DMS53 (cell line): ENCODE data around the gene AMD1.
"Not testable (repeated sequence)": the region's sequence is repeated elsewhere in the genome, so short reads cannot be mapped to it uniquely, and the experiment has no call there.

Experiments used
- DNase-seq: peaks from one replicate; lab custom pipeline; 2025; lab: John Stamatoyannopoulos, UW

AMD1 gene

GRCh38 chr6:110873981-110874879, at the start of gene AMD1:
Gene AMD1, plus strand, starts transcription at chr6:110874785. Its CDS starts 321 bp downstream, at chr6:110875106.
- DNase-seq = peak; percentile 97

GRCh38 chr6:110826236-110827129, 48.1 kb upstream of the AMD1 start:
- DNase-seq = no peak

GRCh38 chr6:110828396-110828795, 46.2 kb upstream of the AMD1 start:
- DNase-seq = no peak

GRCh38 chr6:110831405-110831804, 43.2 kb upstream of the AMD1 start:
- no peak for DNase-seq

GRCh38 chr6:110833831-110834230, 40.8 kb upstream of the AMD1 start:
- DNase-seq = no peak

- DNase-seq = not testable (repeated sequence)
Observed at GRCh38 chr6:110835751-110836150, 38.8 kb upstream of the AMD1 start.

- no peak for DNase-seq
Observed at GRCh38 chr6:110841266-110841665, 33.3 kb upstream of the AMD1 start.

- no peak for DNase-seq
Observed at GRCh38 chr6:110849781-110850180, 24.8 kb upstream of the AMD1 start.

- no peak for DNase-seq
Observed at GRCh38 chr6:110852773-110853172, 21.8 kb upstream of the AMD1 start.

- DNase-seq = no peak
Observed at GRCh38 chr6:110853754-110854477, 20.7 kb upstream of the AMD1 start.

- DNase-seq = no peak
Observed at GRCh38 chr6:110856296-110856695, 18.3 kb upstream of the AMD1 start.

GRCh38 chr6:110858016-110858415, 16.6 kb upstream of the AMD1 start:
- DNase-seq = no peak

GRCh38 chr6:110858562-110859214, 15.9 kb upstream of the AMD1 start:
- DNase-seq = no peak

GRCh38 chr6:110859335-110859792, 15.2 kb upstream of the AMD1 start:
- DNase-seq = no peak

GRCh38 chr6:110864824-110865223, 9.8 kb upstream of the AMD1 start:
- DNase-seq = no peak

GRCh38 chr6:110874880-110875547, 429 bp downstream of the AMD1 start:
- DNase-seq = peak; percentile 78

- DNase-seq = peak; percentile 78
Observed at GRCh38 chr6:110875548-110876169, 1.1 kb downstream of the AMD1 start.

- peak; percentile 91 for DNase-seq
Observed at GRCh38 chr6:110876170-110876773, 1.7 kb downstream of the AMD1 start.

GRCh38 chr6:110876806-110877564, 2.4 kb downstream of the AMD1 start:
- peak; percentile 6 for DNase-seq
